Activated CD4-positive, alpha-beta T cell treated with anti-CD3 and anti-CD28 coated beads, Interleukin-2, amount 10 ng/mL, durations not matched to agents 7 days and 5 days (primary cell): Measurements from ENCODE around the gene FCSK. TPM values are rescaled to one million over a fixed set of nuclear protein-coding genes. Genes with fewer than 3 reads are reported as not detected.

Experiments
- CTCF ChIA-PET: fragments of 350-600 bp; sonication (Branson Sonifier 250); formaldehyde crosslinking; loops from one replicate; lab custom pipeline; 2021; ENCODE audit warnings: antibody characterized with exemption; lab: Charles Lee
- POLR2A ChIA-PET: fragments of 350-600 bp; sonication (Branson Sonifier 250); formaldehyde crosslinking; loops from one replicate; lab custom pipeline; 2021; ENCODE audit warnings: antibody characterized with exemption; lab: Charles Lee
- DNase-seq: peaks from one replicate; pipeline ENCODE4 v3.0.0-alpha.2; 2020
- H3K27ac Mint-ChIP-seq: one replicate; pipeline ENCODE4 v1.8.0; 2021; ENCODE audit warnings: mild to moderate bottlenecking, moderate library complexity, mixed read lengths
- H3K27me3 Mint-ChIP-seq: one replicate; pipeline ENCODE4 v1.8.0; 2021; ENCODE audit warnings: mixed read lengths
- H3K36me3 Mint-ChIP-seq: one replicate; pipeline ENCODE4 v1.8.0; 2021; ENCODE audit warnings: low read depth, mixed read lengths
- H3K4me1 Mint-ChIP-seq: one replicate; pipeline ENCODE4 v1.8.0; 2021; ENCODE audit warnings: mixed read lengths
- H3K4me3 Mint-ChIP-seq: one replicate; pipeline ENCODE4 v1.8.0; 2021; ENCODE audit warnings: mild to moderate bottlenecking, moderate library complexity, mixed read lengths
- H3K9me3 Mint-ChIP-seq: one replicate; pipeline ENCODE4 v1.8.0; 2021; ENCODE audit warnings: mixed read lengths
- total RNA-seq, 2 experiments: library from RNA; stranded (reverse); gene quantifications; one replicate each; pipeline ENCODE4 v1.2.3, GENCODE V29; 2021

The FCSK gene
- total RNA-seq, 2 experiments from 2014 or later: 16.8 to 18.8 TPM

GRCh38 chr16:70433458-70434103 lies 20.8 kb upstream of the FCSK start:
- H3K36me3 Mint-ChIP-seq: peaks cover 8% of the 10 kb centered on the region
- H3K9me3 Mint-ChIP-seq: no peaks in the 10 kb centered on the region
- peak overlapping the region; percentile 31 for H3K27ac Mint-ChIP-seq
- no peak for DNase-seq
- CTCF ChIA-PET: interaction anchor here (0.9 to 1.6 kb wide), 2 partner anchors 9 to 16 kb away, joined by 3 to 4 read pairs; no protein-coding TSS in a partner anchor
- H3K4me3 Mint-ChIP-seq: no peak overlapping the region
- peaks cover 60% of the 10 kb centered on the region for H3K4me1 Mint-ChIP-seq
- POLR2A ChIA-PET: interaction anchor here (0.7 kb wide), 1 partner anchor 14 kb away, joined by 7 read pairs; no protein-coding TSS in a partner anchor
- H3K27me3 Mint-ChIP-seq: no peaks in the 10 kb centered on the region

GRCh38 chr16:70434484-70435260 lies 19.7 kb upstream of the FCSK start:
- H3K9me3 Mint-ChIP-seq: no peaks in the 10 kb centered on the region
- DNase-seq: no peak
- peaks cover 61% of the 10 kb centered on the region for H3K4me1 Mint-ChIP-seq
- no peak overlapping the region for H3K4me3 Mint-ChIP-seq
- ChIA-PET POLR2A (interaction anchor here (0.7 kb wide), 1 partner anchor 15 kb away, joined by 7 read pairs; no protein-coding TSS in a partner anchor), CTCF (interaction anchor here (0.9 to 1.2 kb wide), 2 partner anchors 8 to 15 kb away, joined by 3 read pairs; no protein-coding TSS in a partner anchor)
- peaks cover 8% of the 10 kb centered on the region for H3K36me3 Mint-ChIP-seq
- H3K27me3 Mint-ChIP-seq: no peaks in the 10 kb centered on the region
- H3K27ac Mint-ChIP-seq: no peak overlapping the region

- Mint-ChIP-seq H3K27me3 (no peaks in the 10 kb centered on the region), H3K4me3 (peak overlapping the region; percentile 86), H3K27ac (no peak overlapping the region), H3K36me3 (peaks cover 8% of the 10 kb centered on the region), H3K4me1 (peaks cover 45% of the 10 kb centered on the region), H3K9me3 (no peaks in the 10 kb centered on the region)
- CTCF ChIA-PET: interaction anchor here (1.0 to 1.3 kb wide), 3 partner anchors 17 to 56 kb away, joined by 3 read pairs; no protein-coding TSS in a partner anchor
- DNase-seq: no peak
- POLR2A ChIA-PET: no interaction called here
Observed at GRCh38 chr16:70437017-70437581, 17.3 kb upstream of the FCSK start.

GRCh38 chr16:70437582-70438557 lies 16.5 kb upstream of the FCSK start:
- ChIA-PET POLR2A (no interaction called here), CTCF (interaction anchor here (0.6 to 1.6 kb wide), 8 partner anchors 16 to 58 kb away, joined by 3 to 6 read pairs (median 3); no protein-coding TSS in a partner anchor)
- Mint-ChIP-seq H3K27ac (peak overlapping the region; percentile 85), H3K4me1 (peaks cover 37% of the 10 kb centered on the region), H3K27me3 (no peaks in the 10 kb centered on the region), H3K4me3 (peak overlapping the region; percentile 86), H3K9me3 (no peaks in the 10 kb centered on the region), H3K36me3 (peaks cover 8% of the 10 kb centered on the region)
- no peak for DNase-seq

- ChIA-PET POLR2A (no interaction called here), CTCF (interaction anchor here (0.6 to 1.6 kb wide), 6 partner anchors 15 to 45 kb away, joined by 3 to 6 read pairs (median 3); no protein-coding TSS in a partner anchor)
- H3K4me3 Mint-ChIP-seq: peak overlapping the region; percentile 86
- no peak for DNase-seq
- peak overlapping the region; percentile 85 for H3K27ac Mint-ChIP-seq
- H3K9me3 Mint-ChIP-seq: no peaks in the 10 kb centered on the region
- no peaks in the 10 kb centered on the region for H3K27me3 Mint-ChIP-seq
- peaks cover 8% of the 10 kb centered on the region for H3K36me3 Mint-ChIP-seq
- peaks cover 33% of the 10 kb centered on the region for H3K4me1 Mint-ChIP-seq
Observed at GRCh38 chr16:70438585-70438968, 15.8 kb upstream of the FCSK start.

GRCh38 chr16:70438969-70439862 lies 15.2 kb upstream of the FCSK start, which contains the start of gene ST3GAL2:
Gene ST3GAL2, minus strand, starts transcription at chr16:70439100. Its CDS starts 40,570 bp downstream, at chr16:70398530.
- peaks cover 29% of the 10 kb centered on the region for H3K4me1 Mint-ChIP-seq
- peaks cover 4% of the 10 kb centered on the region for H3K36me3 Mint-ChIP-seq
- peak within 1 kb of the TSS; percentile 90 for H3K4me3 Mint-ChIP-seq
- ChIA-PET CTCF (interaction anchor here (0.5 to 1.6 kb wide), 6 partner anchors 10 to 837 kb away, joined by 3 to 6 read pairs (median 4); partner anchors contain the start of gene FCSK), POLR2A (no interaction called here)
- peak within 1 kb of the TSS; percentile 94 for H3K27ac Mint-ChIP-seq
- no peaks in the 10 kb centered on the region for H3K9me3 Mint-ChIP-seq
- no peaks in the 10 kb centered on the region for H3K27me3 Mint-ChIP-seq
- peak; percentile 95 for DNase-seq

GRCh38 chr16:70440009-70440692 lies 14.2 kb upstream of the FCSK start:
- ChIA-PET CTCF (interaction anchor here (0.5 to 2.2 kb wide), 6 partner anchors 8 to 838 kb away, joined by 3 to 6 read pairs (median 4); partner anchors contain the start of gene FCSK), POLR2A (no interaction called here)
- no peaks in the 10 kb centered on the region for H3K27me3 Mint-ChIP-seq
- peak overlapping the region; percentile 90 for H3K4me3 Mint-ChIP-seq
- DNase-seq: no peak
- no peaks in the 10 kb centered on the region for H3K36me3 Mint-ChIP-seq
- no peaks in the 10 kb centered on the region for H3K9me3 Mint-ChIP-seq
- peak overlapping the region; percentile 94 for H3K27ac Mint-ChIP-seq
- peaks cover 34% of the 10 kb centered on the region for H3K4me1 Mint-ChIP-seq

- no peak overlapping the region for H3K27ac Mint-ChIP-seq
- no peaks in the 10 kb centered on the region for H3K36me3 Mint-ChIP-seq
- H3K4me1 Mint-ChIP-seq: peaks cover 30% of the 10 kb centered on the region
- ChIA-PET CTCF (interaction anchor here (0.9 to 2.2 kb wide), 3 partner anchors 9 to 98 kb away, joined by 4 to 6 read pairs (median 4); no protein-coding TSS in a partner anchor), POLR2A (no interaction called here)
- H3K4me3 Mint-ChIP-seq: peak overlapping the region; percentile 10
- no peak for DNase-seq
- no peaks in the 10 kb centered on the region for H3K27me3 Mint-ChIP-seq
- no peaks in the 10 kb centered on the region for H3K9me3 Mint-ChIP-seq
Observed at GRCh38 chr16:70441406-70441990, 12.9 kb upstream of the FCSK start.

- POLR2A ChIA-PET: no interaction called here
Observed at GRCh38 chr16:70442344-70442743, 12.1 kb upstream of the FCSK start.

More at GRCh38 chr16:70442344-70442743, 12.1 kb upstream of the FCSK start:
- H3K27ac Mint-ChIP-seq: no peak overlapping the region
- no peaks in the 10 kb centered on the region for H3K36me3 Mint-ChIP-seq
- DNase-seq: no peak
- CTCF ChIA-PET: interaction anchor here (0.6 to 1.7 kb wide), 5 partner anchors 8 to 73 kb away, joined by 3 to 7 read pairs (median 4); no protein-coding TSS in a partner anchor
- no peaks in the 10 kb centered on the region for H3K9me3 Mint-ChIP-seq
- H3K4me1 Mint-ChIP-seq: peaks cover 21% of the 10 kb centered on the region
- peaks cover 3% of the 10 kb centered on the region for H3K27me3 Mint-ChIP-seq
- H3K4me3 Mint-ChIP-seq: no peak overlapping the region
